Right lobe of liver (tissue), 4 donors: ENCODE results near the gene TTC23.
A peak's percentile ranks its signal among the peaks of the same experiment; 100 is the strongest.

ENCODE experiments used
- POLR2A ChIP-seq: fragments of 450-650 bp; IDR thresholded peaks from one replicate; pipeline ENCODE4 v1.6.1; 2017; ENCODE audit warnings: antibody characterized with exemption, mild to moderate bottlenecking
- TF ChIP-seq, protein P1 (sequence below), 4 donors: fragments of 200-600 bp in 3 of 4; fragments of 450-650 bp in 1 of 4; IDR thresholded peaks; one replicate each; pipeline versions ENCODE4 v1.5.1 to v1.8.0; 2016 to 2022; ENCODE audit warnings: antibody characterized with exemption in 4 of 4, mild to moderate bottlenecking in 2 of 4
- donor health status: DM: no; HTN: no; CAD: no.
- donor health status: DM: no; HTN: no; CAD: no.
- donor health status: DM: no; HTN: yes; CAD: no.

DNA sequence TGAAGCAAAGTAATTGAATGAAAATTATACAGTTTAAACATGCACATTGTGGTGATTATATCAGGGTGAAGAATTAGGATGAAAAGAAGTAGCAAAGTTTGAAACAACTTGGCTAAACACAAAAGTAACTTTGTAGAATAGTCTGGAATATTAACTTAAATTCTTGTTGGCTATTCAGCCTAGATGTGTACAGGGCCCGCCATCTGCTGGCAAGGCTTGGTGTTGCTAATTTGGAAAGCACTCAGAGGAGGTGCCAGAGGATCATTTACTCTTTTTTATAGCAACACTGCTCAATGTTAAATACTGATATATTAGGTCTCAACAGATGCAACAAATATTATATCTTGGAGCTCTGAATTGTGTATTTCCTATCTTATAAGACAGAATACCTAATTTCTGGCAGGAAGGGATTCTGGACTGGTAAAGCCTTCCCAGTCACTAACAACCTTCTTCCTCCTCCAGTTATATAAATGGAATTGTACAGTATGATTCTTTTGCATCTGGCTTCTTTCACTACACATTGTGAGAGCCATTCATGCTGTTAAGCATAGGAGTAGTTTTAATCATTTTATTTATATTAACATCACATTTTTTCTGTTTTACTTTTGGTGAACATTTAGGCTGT, 36.1 kb downstream of the TTC23 start:
- TF ChIP-seq, protein P1, sequence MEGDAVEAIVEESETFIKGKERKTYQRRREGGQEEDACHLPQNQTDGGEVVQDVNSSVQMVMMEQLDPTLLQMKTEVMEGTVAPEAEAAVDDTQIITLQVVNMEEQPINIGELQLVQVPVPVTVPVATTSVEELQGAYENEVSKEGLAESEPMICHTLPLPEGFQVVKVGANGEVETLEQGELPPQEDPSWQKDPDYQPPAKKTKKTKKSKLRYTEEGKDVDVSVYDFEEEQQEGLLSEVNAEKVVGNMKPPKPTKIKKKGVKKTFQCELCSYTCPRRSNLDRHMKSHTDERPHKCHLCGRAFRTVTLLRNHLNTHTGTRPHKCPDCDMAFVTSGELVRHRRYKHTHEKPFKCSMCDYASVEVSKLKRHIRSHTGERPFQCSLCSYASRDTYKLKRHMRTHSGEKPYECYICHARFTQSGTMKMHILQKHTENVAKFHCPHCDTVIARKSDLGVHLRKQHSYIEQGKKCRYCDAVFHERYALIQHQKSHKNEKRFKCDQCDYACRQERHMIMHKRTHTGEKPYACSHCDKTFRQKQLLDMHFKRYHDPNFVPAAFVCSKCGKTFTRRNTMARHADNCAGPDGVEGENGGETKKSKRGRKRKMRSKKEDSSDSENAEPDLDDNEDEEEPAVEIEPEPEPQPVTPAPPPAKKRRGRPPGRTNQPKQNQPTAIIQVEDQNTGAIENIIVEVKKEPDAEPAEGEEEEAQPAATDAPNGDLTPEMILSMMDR (IDR thresholded peaks at IDR 0.05) = peak; percentile 88 to 94 (median 90)
- no peak for TF ChIP-seq POLR2A
